C1 segment of cervical spinal cord (tissue), 14 donors: Measurements from ENCODE around the gene MYO15B.

Experiments used
- DNase-seq, 14 donors: peaks; one replicate each; lab custom pipeline; 2025; lab: John Stamatoyannopoulos, UW

Gene MYO15B

DNA sequence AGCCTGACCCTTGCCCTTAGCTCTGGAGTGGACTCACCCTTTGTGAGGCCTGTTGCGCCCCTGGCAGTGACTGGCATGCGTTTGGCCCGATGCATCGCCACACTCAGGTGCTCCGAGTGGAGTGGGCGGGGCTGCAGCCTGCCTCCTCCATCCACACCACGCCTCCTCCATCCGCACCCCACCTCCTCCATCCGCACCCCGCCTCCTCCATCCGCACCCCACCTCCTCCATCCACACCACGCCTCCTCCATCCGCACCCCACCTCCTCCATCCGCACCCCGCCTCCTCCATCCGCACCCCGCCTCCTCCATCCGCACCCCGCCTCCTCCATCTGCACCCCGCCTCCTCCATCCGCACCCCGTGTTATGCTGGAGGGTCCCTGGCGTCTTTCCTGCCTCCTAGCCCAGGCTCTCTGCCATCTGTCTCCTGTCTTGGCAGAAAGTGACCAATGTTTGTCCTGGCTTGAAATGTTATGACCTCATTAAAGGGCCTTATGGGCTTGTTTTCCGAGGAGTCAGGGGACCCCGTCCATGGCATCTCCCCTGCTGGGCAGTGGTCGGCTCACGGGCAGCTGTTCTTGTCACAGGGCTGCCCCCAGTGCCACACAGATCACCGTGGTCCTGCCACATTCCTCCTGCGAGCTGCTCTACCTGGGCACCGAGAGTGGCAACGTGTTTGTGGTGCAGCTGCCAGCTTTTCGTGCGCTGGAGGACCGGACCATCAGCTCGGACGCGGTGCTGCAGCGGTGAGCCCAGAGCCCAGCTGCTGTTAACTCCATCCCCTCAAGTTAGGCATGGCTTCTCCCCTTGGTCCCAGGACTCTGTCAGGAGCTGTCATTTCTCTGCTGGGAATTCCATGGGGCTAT lies 28.7 kb upstream of the MYO15B start:
- DNase-seq: peak in 1 of 14 donors; percentile 50

DNA sequence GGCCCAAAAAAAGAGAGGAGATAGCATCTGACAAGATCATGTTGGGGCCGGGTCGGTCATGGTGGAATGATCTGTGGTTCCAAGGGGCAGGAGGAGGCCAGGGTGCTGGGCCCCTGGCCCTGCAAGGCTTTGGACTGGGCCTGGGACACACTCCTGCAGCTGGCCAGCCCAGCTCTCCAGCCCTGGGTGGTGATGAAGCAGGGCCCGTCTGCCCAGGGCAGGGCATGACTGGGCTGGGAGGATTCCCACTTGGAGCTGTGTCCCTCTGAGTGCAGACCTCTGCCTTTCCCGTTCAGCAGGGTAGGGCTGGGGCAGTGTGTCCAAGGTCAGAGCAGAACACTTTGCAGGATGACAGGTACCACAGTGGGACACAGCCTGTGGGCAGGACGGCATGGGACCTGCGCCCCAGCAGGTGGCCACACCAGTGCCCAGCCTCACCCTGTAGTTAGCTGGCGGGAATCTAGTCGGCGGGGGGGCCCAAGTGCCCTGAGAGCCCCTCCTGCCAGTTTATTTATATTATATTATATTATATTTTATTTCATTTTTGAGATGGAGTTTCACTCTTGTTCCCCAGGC lies 27.6 kb upstream of the MYO15B start:
- DNase-seq: no peak

DNA sequence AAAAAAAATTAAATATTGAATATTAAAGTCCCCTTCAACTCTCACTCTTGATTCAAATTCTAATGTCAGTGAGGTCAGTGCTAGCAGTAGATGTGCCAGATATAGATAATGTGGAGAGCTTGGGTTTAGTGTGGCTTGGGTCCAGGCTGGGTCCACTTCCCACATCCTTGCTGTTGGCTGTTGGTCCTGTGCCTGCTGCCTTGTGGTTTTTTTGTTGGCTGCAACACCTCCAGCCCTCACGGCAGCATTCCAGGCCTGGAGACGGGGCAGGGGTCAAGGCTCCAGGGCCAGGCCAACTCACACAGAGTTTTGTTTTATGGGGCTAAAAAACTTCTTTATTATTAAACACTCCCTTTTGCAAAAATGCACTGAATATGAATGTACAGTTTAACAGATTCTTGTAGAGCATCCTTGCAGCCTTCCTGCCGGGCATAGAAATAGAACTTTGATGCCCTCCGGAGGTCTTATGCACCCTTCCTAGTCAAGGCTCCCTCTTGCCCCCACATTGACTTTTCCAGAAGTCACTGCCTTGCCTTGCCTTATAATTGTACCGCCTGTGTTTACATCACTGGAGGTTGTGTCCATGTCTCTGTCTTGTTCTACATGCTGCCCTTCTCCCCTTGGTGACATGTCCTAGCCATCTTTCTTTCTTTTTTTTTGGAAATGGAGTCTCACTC lies 25.5 kb upstream of the MYO15B start:
- DNase-seq: no peak

DNA sequence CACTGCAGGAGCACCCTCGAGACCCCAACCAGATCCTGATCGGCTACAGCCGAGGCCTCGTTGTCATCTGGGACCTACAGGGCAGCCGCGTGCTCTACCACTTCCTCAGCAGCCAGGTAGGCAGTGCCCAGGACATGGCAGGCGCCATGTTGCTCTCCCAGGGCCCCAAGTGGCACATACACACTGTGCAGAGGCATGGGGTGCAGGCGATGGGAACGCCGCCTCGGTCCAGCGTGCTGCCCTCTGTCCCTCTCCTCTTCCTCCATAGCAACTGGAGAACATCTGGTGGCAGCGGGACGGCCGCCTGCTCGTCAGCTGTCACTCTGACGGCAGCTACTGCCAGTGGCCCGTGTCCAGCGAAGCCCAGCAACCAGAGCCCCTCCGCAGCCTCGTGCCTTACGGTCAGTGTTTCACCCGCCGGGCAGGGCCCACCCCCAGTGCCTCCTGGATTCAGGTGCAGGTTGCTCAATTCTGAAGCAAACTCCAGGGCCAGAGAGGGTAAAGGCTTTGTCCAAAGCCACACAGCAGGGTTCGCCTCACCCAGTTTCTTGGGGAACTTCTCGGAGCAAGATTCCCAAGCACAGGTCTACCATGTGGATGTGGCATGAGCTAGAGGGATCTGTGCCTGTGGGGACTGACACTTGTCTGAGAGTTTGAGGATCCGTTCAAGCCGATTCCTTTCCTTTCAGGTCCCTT lies 24.4 kb upstream of the MYO15B start:
- no peak for DNase-seq

DNA sequence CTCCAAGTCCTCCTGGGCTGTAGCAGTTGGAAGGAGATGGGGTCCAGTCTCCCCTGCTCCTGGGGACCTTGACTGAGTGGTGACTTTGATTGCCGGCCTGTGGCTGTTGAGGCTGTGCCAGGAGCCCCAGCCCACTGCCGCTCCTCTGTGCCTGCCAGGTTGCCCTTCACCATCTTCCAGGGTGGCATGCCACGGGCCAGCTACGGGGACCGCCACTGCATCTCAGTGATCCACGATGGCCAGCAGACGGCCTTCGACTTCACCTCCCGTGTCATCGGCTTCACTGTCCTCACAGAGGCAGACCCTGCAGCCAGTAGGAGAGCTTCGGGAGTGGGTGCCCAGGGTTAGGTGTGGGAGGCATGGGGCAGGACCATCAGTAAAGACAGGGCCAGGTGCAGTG lies 23.4 kb upstream of the MYO15B start:
- DNase-seq: no peak

- no peak for DNase-seq
Observed at GRCh38 chr17:75565066-75565465, 22.5 kb upstream of the MYO15B start.

- no peak for DNase-seq
Observed at GRCh38 chr17:75565618-75566017, 22.0 kb upstream of the MYO15B start.

DNA sequence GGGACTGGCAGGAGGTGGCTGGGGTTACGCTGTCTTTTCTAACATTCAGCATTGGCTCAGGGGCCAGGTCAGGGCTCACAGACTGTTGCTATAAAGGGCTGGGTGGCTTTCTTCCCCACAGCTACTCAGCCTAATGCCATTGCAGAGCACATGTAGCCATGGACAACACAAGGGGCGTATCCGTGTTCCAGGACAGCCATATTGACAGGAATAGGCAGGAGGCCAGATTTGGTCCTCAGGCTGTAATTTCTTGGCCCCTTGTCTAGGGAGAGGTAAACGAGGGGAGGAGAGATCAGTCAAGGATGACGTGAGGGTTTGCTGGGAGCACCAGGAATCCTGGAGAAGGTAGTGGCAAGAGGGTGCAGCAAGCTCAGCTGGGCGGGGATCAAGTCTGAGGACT lies 21.2 kb upstream of the MYO15B start:
- DNase-seq: no peak

GRCh38 chr17:75566834-75567233 lies 20.8 kb upstream of the MYO15B start:
- no peak for DNase-seq

DNA sequence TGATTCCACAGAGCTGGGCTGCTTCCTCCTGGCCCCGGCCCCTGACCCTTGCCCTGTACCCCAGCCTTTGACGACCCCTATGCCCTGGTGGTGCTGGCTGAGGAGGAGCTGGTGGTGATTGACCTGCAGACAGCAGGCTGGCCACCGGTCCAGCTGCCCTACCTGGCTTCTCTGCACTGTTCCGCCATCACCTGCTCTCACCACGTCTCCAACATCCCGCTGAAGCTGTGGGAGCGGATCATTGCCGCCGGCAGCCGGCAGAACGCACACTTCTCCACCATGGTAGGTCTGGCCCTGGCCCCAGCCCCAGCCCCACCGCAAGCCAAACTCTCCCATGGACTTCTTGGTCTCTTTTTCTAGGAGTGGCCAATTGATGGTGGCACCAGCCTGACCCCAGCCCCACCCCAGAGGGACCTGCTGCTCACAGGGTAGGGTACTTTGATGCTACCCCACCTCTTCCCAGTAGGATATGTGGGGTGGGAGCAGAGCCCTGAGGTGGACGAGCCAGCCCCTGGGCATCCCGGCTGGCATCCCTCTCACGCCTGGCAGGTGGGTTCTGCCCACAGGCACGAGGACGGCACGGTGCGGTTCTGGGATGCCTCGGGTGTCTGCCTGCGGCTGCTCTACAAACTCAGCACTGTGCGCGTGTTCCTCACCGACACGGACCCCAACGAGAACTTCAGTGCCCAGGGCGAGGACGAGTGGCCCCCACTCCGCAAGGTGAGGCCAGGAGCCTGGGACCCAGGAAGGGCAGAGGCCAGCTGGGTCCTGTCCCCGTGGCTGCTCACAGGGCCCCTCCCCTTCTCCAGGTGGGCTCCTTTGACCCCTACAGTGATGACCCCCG lies 19.0 kb upstream of the MYO15B start:
- DNase-seq: no peak

DNA sequence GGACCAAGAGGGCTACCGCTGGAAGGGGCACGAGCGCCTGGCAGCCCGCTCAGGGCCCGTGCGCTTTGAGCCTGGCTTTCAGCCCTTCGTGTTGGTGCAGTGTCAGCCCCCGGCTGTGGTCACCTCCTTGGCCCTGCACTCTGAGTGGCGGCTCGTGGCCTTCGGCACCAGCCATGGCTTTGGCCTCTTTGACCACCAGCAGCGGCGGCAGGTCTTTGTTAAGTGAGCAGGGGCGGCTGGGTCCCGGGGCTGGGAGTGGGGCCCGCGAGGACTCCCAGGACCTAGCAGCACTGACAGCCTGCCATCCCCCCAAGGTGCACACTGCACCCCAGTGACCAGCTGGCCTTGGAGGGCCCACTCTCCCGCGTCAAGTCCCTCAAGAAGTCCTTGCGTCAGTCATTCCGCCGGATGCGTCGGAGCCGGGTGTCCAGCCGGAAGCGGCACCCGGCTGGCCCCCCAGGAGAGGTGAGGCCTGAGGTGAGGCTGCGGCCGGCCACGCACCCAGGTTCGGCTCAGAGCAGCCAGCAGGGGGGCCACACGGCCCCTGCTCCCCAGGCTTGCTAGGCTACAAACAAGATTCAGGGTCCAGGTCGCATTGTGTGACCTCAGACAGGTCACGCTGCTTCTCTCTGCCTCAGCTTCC lies 17.4 kb upstream of the MYO15B start:
- no peak for DNase-seq

DNA sequence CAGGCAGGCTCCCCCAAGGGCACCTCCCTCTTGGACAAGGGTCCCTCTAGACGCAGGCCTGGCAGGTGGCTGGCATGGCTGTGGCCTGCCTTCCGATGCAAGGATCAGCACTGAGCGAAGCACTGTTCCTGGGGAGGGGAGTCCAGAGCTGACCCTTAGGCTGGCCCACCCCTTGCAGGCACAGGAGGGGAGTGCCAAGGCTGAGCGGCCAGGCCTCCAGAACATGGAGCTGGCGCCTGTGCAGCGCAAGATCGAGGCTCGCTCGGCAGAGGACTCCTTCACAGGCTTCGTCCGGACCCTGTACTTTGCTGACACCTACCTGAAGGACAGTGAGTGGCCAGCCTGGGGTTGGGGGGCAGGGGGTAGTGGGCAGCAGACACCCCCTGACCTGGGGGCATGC lies 16.8 kb upstream of the MYO15B start:
- DNase-seq: no peak

GRCh38 chr17:75571197-75571884 lies 16.3 kb upstream of the MYO15B start:
- peak in 8 of 14 donors; percentile 14 to 49 (median 27) for DNase-seq

DNA sequence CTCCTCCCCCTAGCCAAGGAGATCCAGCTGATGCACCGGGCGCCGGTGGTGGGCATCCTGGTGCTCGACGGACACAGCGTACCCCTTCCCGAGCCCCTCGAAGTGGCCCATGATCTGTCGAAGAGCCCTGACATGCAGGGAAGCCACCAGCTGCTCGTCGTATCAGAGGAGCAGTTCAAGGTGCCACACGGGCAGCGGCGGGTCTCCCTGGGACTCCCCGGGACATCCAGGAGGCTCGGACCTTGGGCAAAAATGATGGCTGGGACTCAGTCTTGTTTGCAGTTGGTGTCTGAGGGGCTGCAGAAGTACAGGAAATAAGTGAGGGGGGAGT lies 15.8 kb upstream of the MYO15B start:
- no peak for DNase-seq

GRCh38 chr17:75572713-75573539 lies 14.7 kb upstream of the MYO15B start:
- no peak for DNase-seq

DNA sequence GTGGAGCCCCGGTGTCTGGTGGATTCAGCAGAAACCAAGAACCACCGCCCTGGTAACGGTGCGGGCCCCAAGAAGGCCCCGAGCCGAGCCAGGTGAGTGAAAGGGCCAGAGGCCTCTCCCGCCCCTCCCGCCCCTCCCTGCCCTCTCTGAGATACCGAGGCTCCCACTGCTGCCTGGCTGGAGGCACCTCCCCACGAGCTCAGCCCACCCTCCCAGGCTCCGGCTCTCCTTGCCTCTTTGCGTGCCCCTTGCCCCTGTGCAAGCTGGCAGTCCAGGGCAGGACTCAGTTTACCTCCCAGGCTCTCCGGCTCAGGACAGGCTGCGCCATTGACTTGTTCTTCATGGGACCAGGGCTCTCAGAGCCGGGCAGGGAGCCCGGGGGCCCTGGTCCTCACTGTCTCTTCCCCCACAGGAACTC lies 14.1 kb upstream of the MYO15B start:
- no peak for DNase-seq

- no peak for DNase-seq
Observed at GRCh38 chr17:75573994-75574393, 13.6 kb upstream of the MYO15B start.

- no peak for DNase-seq
Observed at GRCh38 chr17:75574404-75575036, 13.1 kb upstream of the MYO15B start.

DNA sequence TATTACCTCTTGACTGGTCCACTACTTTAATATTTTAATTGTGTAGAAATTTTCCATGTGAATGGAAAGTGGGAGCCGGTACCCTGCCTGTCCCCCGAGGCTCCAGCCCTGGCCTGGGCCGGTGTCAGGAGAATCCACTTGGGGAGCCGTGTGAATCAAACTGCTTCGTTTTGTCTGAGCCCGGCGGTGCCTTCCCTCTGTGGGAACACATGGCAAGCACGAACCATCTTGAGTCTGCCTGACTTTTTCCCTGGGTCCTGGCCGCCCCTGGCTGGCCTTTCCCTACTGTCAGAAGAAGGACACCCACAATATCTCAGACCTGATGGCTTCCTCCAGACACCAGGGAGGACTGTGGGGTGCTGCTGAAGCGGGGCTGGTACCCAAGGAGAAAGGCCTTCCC lies 12.4 kb upstream of the MYO15B start:
- no peak for DNase-seq
